ENCODE measurements around the gene OR4B1.
"Not testable (repeated sequence)": the region's sequence is repeated elsewhere in the genome, so short reads cannot be mapped to it uniquely, and the experiment has no call there.

OR4B1 gene, protein sequence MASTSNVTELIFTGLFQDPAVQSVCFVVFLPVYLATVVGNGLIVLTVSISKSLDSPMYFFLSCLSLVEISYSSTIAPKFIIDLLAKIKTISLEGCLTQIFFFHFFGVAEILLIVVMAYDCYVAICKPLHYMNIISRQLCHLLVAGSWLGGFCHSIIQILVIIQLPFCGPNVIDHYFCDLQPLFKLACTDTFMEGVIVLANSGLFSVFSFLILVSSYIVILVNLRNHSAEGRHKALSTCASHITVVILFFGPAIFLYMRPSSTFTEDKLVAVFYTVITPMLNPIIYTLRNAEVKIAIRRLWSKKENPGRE

DNA sequence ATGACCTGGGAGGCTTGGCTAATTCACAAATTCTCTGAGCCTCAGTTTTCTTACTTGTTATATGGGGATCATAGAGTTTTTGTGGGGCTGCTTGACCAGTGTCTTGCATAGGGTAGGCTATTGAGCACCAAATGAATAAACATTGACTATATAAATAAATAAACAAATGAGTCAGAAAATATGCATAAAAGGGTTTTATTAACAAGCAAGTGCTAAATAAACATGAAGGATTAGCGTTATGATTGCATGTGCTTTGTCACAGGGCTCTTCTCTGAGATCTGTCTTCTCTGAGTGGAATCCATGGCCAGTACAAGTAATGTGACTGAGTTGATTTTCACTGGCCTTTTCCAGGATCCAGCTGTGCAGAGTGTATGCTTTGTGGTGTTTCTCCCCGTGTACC is at the start of gene OR4B1:
OR4B1 (plus strand) TSS at position 301 of the 400 bp plus-strand sequence; CDS start at position 301, 0 bp downstream.
- H3K4me3 ChIP-seq (ENCODE audit: low read depth, low read length): no peak within 1 kb of the TSS
- no peak for DNase-seq (ENCODE audit: low read depth)

DNA sequence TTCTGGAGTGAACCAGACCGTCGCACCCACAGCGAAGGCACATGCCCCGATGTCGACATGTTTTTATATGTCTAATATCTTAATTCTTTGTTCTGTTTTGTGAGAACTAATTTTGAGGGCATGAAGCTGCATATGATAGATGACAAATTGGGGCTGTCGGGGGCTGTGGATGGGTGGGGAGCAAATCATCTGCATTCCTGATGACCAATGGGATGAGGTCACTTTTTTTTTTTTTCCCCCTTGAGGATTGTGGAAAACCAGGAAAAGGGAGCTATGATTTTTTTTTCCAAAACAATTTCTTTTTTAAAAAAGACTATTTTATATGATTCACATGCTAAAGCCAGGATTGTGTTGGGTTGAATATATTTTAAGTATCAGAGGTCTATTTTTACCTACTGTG is 49.2 kb upstream of the OR4B1 start:
- no peak overlapping the region for H3K4me3 ChIP-seq (ENCODE audit: low read depth, low read length)
- no peak for DNase-seq (ENCODE audit: low read depth)

DNA sequence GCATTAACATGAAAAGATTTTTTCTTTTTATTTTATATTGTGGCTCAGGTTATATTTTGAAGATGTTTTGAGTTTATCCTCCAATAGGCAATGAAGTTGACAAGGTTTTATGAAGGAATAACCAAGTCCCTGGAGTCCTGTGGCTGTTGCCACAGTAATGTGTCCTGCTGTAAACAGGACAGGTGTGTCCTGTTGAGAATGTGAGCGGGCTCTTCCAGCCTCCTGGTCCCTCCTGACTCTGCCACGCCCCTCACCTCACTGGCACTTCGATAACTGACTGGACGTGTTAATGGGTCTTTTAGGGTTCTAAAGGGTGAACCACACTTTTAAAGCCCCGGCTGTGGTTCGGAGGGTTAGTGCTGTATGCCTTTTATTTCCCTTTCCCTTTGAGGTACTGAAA is 47.8 kb upstream of the OR4B1 start:
- DNase-seq (ENCODE audit: low read depth): no peak
- no peak overlapping the region for H3K4me3 ChIP-seq (ENCODE audit: low read depth, low read length)

DNA sequence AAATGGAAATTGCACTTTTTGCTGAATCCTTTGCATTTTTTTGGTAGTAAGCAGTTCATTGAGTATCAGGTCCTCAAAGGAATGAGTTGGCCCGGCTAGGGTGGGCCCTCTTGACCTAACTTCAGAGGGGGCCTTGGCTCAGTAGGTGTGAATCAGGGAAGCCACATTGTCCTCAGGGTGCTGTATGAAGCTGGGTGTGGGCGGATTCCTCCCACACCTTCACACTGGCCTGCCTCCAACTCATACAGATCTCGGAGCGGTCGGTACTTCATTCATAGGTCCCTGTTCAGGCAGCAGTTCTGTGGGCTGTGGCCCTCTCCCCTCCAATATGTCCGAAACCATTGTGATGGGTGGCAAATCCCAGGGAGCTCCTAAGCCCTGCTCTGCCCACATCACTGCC is 47.4 kb upstream of the OR4B1 start:
- DNase-seq (ENCODE audit: low read depth): no peak
- H3K4me3 ChIP-seq (ENCODE audit: low read depth, low read length): no peak overlapping the region

DNA sequence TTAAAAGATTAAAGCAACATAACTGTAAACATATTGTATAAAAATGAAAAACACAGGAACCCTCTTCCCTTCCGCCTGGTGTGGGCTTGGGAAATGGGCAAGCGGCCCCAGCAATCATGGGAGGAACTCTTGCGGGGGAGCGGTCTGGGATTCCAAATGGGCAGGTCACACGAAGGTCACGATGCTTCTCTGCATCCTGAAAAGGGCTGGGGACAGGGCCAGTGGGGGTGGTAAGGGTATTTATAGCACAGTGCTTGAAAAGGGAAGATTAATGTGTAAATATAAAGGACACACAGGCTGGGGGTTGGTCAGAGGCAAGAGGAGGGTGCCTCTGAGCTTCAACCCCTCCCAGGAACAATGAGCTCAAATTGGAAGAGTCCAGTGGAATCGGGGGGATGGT is 46.9 kb upstream of the OR4B1 start:
- H3K4me3 ChIP-seq (ENCODE audit: low read depth, low read length): no peak overlapping the region
- DNase-seq (ENCODE audit: low read depth): no peak

DNA sequence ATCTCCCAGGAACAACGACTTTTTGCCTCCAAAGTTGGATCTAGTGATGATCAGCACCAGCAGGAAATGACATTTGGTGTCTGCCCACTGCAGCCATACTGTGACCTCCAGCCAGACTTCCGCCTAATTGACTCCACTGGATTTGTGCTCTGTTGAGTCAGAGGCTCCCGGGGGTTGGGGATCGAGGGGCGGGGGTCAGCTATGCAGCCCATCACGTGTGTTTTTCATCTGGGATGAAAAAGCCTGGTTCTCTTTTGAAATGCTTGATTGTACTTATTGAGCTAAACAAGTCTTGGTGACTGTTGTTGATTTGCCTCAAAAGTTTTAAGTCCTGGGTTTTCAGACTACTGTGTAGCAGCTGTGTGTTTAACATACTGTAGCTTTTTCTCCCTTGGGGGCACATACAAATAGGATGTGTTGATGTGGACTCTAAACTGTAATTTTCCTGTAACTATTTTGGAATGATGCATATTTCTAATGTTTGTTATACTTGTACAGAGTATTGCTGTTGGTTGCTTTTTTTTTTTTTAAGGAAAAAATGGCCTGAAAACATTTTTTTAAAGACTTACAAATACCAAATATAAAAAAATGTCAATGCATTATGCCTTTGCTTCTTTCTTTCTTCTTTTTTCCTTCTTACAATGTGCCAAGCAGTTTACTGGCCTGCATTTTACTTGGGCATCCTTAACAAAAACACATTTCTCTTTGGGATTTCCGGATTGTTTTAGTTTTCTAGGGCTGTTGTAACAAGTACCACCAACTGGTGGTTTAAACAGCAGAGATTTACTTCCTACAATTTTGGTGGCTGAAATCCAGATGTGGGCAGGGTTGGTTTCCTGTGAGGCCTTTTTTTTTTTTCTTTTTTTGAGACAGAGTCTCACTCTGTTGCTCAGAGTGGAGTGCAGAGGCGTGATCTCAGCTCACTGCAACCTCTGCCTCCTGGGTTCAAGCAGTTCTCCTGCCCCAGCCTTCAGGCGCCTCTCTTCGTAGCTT is 46.1 kb upstream of the OR4B1 start:
- no peak for DNase-seq (ENCODE audit: low read depth)
- no peak overlapping the region for H3K4me3 ChIP-seq (ENCODE audit: low read depth, low read length)

DNA sequence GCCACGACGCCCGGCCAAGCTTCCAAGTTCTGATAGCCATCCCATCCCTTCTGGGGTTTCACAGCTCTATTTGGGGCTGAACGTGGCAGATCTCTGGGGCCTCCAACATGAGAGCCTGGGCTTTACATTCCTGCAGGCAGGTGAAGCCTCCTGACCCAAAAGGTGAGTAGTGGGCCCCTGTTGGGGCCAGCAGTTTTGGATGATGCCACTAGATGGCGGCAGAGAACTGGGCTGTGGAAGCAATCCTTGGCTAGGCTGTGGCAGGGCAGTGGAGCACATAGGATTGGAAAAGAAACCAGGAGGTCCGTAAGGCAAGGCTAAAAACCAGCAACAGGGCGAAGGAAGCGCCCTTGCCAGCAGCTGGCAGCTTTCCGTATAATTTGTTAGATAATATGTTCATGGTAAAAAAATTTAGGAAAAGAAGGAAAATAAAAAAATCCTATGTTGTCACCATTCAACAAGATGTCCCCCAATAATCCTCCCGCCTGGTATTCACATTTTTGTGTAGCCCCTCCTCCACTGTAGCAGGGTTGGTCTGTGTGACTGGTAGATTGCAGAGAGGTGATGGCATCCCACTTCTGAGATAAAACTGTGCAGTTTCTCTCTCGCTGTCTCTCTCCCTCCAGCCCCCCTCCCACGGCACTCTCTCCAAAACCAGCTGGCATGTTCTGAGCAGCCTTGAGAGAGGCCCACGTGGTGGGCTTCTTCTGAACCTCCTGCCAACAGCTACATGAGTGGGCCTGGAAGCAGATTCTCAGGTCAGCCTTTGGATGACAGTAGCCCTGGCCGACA is 43.6 kb upstream of the OR4B1 start:
- H3K4me3 ChIP-seq (ENCODE audit: low read depth, low read length): peak overlapping the region; percentile 9
- DNase-seq (ENCODE audit: low read depth): no peak

DNA sequence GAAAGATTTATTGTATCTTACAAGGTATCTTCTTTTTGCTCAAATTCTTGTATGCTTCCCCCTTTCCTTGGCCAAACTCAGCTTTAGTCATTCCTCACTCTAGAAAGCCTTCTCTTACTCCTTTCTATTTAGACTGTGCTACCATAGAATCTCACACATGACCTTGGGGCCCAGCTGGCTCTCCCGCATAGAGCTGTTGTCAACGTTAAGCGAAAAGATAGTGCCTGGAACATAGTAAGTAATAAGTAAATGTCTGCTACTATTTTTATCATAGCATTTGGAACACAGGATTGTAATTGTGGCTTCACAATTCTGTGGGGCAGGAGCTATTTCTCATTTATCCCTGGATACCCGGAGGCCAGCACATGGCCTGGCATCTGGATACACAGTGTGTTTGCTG is 38.9 kb upstream of the OR4B1 start:
- H3K4me3 ChIP-seq (ENCODE audit: low read depth, low read length): no peak overlapping the region
- no peak for DNase-seq (ENCODE audit: low read depth)

DNA sequence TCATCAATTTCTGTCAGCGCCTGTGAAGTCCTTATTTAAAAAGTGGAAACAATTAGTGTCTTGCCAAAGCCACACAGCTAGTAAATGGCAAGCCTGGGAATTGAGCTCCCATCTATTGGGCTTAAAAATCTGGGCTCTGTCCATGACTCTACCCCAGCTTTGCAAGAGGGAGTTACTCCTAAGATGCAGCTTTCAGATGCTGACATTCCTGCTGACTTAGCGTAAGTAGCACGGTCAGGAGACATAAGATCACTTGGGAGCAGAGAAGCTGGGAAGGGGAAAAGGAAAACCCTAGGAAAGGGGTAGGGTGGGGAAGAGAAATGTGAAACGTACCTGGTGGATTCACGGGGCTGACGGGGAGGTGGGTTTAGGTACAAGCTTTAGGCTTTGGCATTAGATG is 36.0 kb upstream of the OR4B1 start:
- no peak for DNase-seq (ENCODE audit: low read depth)
- H3K4me3 ChIP-seq (ENCODE audit: low read depth, low read length): no peak overlapping the region

DNA sequence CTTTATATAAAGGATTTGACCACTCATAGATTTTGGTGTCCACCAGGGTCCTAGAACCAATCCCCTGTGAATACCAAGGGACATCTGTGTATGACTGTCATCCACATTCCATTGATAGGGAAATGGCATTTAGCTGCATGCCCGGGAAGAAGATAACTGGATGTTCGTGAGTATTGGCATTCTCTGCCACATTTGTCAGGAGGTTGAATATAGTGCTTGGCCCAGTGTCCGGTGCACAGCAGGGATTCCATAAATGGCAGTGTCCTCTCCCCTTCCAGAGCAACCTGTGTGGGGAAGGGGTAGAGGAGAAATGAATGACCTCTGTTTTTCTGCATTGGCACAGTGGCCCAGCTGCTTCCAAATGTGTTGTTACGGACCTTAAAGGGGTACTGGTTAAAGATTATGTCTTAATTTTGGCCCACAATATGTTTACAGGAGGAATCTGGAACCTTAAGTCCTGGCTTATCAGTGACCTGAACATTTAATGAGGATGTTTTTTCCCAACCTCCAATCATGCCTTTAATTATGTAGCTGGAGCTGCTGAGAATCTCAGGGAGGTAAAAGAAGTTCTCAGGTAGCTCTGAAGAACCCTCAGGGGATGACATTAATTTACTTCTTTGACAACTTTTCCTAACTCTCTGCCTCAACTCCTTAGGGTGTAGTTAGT is 33.6 kb upstream of the OR4B1 start:
- DNase-seq (ENCODE audit: low read depth): no peak
- no peak overlapping the region for H3K4me3 ChIP-seq (ENCODE audit: low read depth, low read length)

DNA sequence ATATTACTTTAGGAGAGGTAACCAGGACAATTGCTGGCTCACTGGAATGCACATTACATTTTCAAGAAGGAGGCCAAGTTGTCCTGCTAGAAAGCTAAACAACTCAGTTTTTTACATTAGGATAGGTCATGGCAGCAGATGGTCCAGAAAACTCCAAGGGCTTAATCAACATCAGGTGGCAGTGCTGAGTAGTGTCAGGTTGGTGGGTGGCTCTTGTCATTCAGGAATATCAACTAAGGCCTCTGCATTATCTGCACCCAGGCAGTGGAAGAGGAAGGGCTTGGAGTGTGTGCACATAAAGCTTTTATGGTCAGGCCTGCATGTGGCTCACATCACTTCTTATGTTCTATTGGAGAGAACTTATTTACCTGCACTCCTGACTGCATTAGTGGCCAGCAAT is 32.2 kb upstream of the OR4B1 start:
- no peak overlapping the region for H3K4me3 ChIP-seq (ENCODE audit: low read depth, low read length)
- no peak for DNase-seq (ENCODE audit: low read depth)

DNA sequence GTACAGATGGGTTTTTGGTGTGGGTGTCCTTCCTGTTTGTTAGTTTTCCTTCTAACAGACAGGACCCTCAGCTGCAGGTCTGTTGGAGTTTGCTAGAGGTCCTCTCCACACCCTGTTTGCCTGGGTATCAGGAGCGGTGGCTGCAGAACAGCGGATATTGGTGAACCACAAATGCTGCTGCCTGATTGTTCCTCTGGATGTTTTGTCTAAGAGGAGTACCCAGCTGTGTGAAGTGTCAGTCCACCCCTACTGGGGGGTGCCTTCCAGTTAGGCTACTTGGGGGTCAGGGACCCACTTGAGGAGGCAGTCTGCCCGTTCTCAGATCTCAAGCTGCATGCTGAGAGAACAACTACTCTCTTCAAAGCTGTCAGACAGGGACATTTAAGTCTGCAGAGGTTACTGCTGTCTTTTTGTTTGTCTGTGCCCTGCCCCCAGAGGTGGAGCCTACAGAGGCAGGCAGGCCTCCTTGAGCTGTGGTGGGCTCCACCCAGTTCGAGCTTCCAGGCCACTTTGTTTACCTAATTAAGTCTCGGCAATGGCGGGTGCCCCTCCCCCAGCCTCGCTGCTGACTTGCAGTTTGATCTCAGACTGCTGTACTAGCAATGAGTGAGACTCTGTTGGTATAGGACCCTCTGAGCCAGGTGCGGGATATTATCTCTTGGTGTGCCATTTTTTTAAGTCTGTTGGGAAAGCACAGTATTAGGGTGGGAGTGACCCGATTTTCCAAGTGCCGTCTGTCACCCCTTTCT is 25.5 kb upstream of the OR4B1 start:
- not testable (repeated sequence) for H3K4me3 ChIP-seq (ENCODE audit: low read depth, low read length); DNase-seq (ENCODE audit: low read depth)

DNA sequence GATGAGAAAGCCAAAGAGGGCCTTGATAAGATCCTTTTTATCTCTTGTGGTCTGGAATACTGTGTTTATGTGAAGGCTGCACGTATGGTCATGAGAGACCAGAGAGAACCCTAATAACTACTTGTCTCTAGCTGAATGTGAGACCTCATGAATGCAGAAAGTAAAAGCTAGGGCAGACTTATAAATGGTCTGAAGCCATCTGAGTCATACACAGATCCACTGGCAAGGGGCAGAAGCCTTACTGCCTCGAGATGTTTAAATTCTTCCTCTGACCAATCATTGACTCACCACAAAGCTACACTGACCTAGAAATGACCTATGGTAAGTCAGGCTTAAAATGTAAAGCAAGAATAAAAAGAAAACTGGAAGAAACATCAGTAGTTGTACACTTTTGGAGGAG is 22.7 kb upstream of the OR4B1 start:
- H3K4me3 ChIP-seq (ENCODE audit: low read depth, low read length): no peak overlapping the region
- no peak for DNase-seq (ENCODE audit: low read depth)

DNA sequence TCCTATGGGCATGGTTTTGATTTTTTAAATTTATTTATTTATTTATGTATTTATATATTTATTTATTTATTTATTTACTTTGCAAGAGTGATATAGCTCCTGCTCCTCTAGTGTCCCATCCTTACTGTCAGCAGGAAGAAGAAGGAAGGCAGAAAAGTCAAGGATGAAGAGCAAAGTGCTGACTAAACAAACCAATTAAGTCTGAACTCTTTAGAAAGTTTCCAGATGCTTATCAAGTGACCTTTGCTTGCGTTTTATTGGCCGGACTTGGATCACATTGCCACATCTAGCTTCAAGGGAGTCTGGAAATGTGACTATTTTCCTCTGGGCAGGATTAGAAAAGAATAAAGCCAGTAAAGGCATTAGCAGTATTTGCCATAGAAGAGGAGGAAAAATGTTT is 8.7 kb upstream of the OR4B1 start:
- no peak overlapping the region for H3K4me3 ChIP-seq (ENCODE audit: low read depth, low read length)
- DNase-seq (ENCODE audit: low read depth): no peak

DNA sequence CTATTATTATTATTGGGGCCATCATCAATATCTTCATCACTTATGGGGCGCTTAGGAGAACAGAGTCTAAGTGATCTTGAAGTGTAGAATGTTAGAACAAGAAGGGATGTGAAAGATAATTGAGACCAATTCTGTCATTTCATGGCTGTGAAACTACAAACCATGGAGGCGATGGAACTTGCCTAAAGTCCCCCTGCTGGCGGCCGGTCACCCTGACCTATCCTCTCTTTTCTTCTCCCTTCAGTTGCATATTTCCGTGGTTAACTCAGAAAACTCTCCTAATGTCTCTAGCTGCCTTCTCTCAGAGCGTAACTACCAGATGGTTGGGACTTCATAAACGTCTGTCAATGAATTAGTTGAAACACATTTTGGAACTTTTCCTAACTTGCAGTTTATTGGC is 6.6 kb upstream of the OR4B1 start:
- no peak overlapping the region for H3K4me3 ChIP-seq (ENCODE audit: low read depth, low read length)
- DNase-seq (ENCODE audit: low read depth): no peak

DNA sequence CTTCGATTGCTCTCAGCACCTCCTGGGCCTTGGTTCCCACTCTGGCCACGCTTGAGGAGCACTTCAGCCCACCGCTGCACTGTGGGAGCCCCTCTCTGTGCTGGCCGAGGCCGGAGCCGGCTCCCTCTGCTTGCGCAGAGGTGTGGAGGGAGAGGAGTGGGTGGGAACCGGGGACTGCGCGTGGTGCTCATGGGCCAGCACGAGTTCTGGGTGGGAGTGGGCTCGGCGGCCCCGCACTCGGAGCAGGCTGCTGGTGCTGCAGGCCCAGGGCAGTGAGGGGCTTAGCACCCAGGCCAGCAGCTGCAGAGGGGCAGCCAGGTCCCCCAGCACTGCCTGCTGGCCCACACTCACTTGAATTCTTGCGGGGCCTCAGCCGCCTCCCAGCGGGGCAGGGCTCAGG is 12.2 kb downstream of the OR4B1 start:
- no peak overlapping the region for H3K4me3 ChIP-seq (ENCODE audit: low read depth, low read length)
- no peak for DNase-seq (ENCODE audit: low read depth)

DNA sequence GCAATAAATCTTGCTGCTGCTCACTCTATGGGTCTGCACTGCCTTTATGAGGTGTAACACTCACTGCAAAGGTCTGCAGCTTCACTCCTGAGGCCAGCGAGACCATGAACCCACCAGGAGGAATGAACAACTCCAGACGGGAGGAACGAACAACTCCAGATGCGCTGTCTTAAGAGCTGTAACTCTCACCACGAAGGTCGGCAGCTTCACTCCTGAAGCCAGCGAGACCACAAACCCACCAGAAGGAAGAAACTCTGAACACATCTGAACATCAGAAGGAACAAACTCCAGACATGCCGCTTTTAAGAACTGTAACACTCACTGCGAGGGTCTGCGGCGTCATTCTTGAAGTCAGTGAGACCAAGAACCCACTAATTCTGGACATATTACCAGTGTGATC is 13.4 kb downstream of the OR4B1 start:
- H3K4me3 ChIP-seq (ENCODE audit: low read depth, low read length); DNase-seq (ENCODE audit: low read depth): not testable (repeated sequence)

DNA sequence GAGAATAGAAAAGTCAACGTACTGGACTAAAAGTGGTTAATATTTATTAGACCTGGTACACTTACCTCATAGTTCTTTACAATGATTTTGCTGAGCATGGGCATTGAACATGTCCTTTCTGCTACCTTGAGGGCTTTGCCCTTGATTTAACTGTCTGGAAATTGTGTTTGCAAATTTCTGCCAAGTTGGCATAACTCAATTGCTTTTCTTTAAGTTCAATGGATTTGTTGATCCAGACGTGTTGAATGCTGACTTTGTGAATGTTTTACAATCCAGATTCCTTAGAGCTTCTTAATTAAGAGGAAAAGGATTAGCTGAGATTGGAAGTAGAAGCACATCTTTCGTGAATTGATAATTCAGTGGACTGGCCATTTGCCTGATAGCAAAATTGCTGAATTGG is 21.1 kb downstream of the OR4B1 start:
- H3K4me3 ChIP-seq (ENCODE audit: low read depth, low read length): no peak overlapping the region
- no peak for DNase-seq (ENCODE audit: low read depth)

DNA sequence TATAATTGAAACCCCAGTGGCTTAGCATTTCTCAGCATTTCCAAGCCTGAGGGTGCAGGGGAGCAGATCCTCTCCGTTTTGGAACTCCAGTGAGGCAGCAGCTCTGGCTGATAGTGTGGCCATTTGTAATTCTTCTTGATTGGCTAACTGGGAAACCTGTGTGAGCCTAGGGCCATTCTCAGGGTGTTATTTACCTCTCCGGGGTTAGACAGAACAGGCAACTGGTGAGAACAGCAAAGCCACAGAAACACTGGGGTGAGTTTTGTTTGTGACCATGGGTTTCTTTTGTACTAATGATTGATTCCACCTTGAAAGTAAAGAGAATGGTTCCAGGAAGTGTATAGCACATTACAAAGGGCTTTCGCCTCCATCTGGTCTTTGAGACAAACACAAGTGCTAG is 25.9 kb downstream of the OR4B1 start:
- no peak for DNase-seq (ENCODE audit: low read depth)
- H3K4me3 ChIP-seq (ENCODE audit: low read depth, low read length): no peak overlapping the region

Measured in skeletal muscle cell (primary cell).